Gastroesophageal sphincter (tissue), 4 donors: Measurements from ENCODE around the gene PDK3. TPM values are rescaled to one million over a fixed set of nuclear protein-coding genes. Genes with fewer than 3 reads are reported as not detected.
A peak's percentile ranks its signal among the peaks of the same experiment; 100 is the strongest.

Experiments
- ATAC-seq: fragments of 150-250 bp; one replicate; pipeline ENCODE4 v1.9.1; 2016; ENCODE audit warnings: mild to moderate bottlenecking, moderate library complexity
- H3K27ac ChIP-seq, 4 donors: fragments of 200-600 bp; sonication (generic) in 3 of 4; 1 replicate in 3 of 4; 2 replicates in 1 of 4; pipeline ENCODE4 v1.5.1; 2016 to 2019
- H3K27me3 ChIP-seq: fragments of 200-600 bp; sonication (generic); one replicate; pipeline ENCODE4 v1.5.1; 2019
- H3K36me3 ChIP-seq, 2 donors: fragments of 200-600 bp; sonication (generic); one replicate each; pipeline ENCODE4 v1.5.1; 2019; ENCODE audit warnings: control low read depth in 1 of 2
- H3K4me1 ChIP-seq, 3 donors: fragments of 200-600 bp; sonication (generic); 1 replicate in 2 of 3; 2 replicates in 1 of 3; pipeline ENCODE4 v1.5.1; 2016 to 2019; ENCODE audit warnings: control low read depth in 2 of 3
- H3K4me3 ChIP-seq, 2 donors: fragments of 200-600 bp; sonication (generic); one replicate each; pipeline ENCODE4 v1.5.1; 2019; ENCODE audit warnings: mild to moderate bottlenecking in 1 of 2, moderate library complexity in 1 of 2
- H3K9me3 ChIP-seq, 3 donors: fragments of 200-600 bp; sonication (generic); one replicate each; pipeline ENCODE4 v1.5.1; 2017 to 2019; ENCODE audit warnings: control low read depth in 2 of 3
- EP300 ChIP-seq: sonication (generic); formaldehyde crosslinking; IDR thresholded peaks from one replicate; pipeline ENCODE4 v1.6.1; 2017; ENCODE audit warnings: antibody characterized with exemption, mild to moderate bottlenecking
- POLR2A ChIP-seq, 2 donors: fragments of 450-650 bp; IDR thresholded peaks; one replicate each; pipeline ENCODE4 v1.6.1; 2017; ENCODE audit warnings: antibody characterized with exemption in 2 of 2, mild to moderate bottlenecking in 2 of 2, moderate library complexity in 1 of 2
- POLR2AphosphoS5 ChIP-seq: sonication (generic); formaldehyde crosslinking; IDR thresholded peaks from one replicate; pipeline ENCODE4 v1.6.1; 2017; ENCODE audit warnings: antibody characterized with exemption
- WGBS, 2 donors: methylation state at CpG; one replicate each; pipeline ENCODE4 v1.1.5; 2018; ENCODE audit warnings: low coverage in 1 of 2; 5-methylcytosine and 5-hydroxymethylcytosine counted together
- total RNA-seq, 4 donors: library from RNA; depleted of rRNA; stranded (reverse); fragments of >200 nt; gene quantifications; one replicate each; pipeline ENCODE4 v1.1.0, GENCODE V29; 2016
- TF ChIP-seq, protein P1 (sequence below), 4 experiments: fragments of 200-600 bp in 2 of 4; fragments of 450-650 bp in 2 of 4; sonication (generic) in 1 of 4; IDR thresholded peaks; one replicate each; pipeline ENCODE4 v1.5.1; 2017 to 2019; ENCODE audit warnings: antibody characterized with exemption in 4 of 4, mild to moderate bottlenecking in 2 of 4, moderate library complexity in 2 of 4

The PDK3 gene
- total RNA-seq, 4 donors from 2014 or later, result 51.8 to 77.0 (median 68.4) TPM

DNA sequence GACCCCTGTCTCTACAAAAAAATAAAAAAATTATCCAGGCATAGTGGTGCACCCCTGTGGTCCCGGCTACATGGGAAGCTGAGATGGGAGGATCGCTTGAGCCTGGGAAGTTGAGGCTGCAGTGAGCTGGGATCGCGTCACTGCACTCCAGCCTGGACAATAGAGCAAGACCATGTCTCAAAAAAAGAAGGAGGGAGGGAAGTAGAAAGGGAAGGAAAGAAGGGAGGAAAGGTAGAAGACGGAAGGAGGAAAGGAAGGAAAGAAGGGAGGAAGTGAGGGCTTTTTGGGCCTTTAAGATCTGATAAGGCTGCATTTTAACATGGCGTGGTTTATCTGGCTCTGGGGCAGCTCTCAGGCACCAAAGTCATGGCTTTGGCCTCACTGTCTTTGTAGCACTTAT is 10.4 kb downstream of the PDK3 start:
- Histone ChIP-seq H3K27me3 (no peaks in the 10 kb centered on the region), H3K4me3 (no peak overlapping the region), H3K9me3 (no peaks in the 10 kb centered on the region), H3K4me1 (peaks cover 0 to 30% (median 0%) of the 10 kb centered on the region in 3 donors), H3K27ac (no peak overlapping the region), H3K36me3 (no peaks in the 10 kb centered on the region)
- no peak for ATAC-seq
- TF ChIP-seq EP300 (no peak), POLR2A (IDR thresholded peaks at IDR 0.05) (no peak), POLR2AphosphoS5 (no peak)
- TF ChIP-seq, protein P1, sequence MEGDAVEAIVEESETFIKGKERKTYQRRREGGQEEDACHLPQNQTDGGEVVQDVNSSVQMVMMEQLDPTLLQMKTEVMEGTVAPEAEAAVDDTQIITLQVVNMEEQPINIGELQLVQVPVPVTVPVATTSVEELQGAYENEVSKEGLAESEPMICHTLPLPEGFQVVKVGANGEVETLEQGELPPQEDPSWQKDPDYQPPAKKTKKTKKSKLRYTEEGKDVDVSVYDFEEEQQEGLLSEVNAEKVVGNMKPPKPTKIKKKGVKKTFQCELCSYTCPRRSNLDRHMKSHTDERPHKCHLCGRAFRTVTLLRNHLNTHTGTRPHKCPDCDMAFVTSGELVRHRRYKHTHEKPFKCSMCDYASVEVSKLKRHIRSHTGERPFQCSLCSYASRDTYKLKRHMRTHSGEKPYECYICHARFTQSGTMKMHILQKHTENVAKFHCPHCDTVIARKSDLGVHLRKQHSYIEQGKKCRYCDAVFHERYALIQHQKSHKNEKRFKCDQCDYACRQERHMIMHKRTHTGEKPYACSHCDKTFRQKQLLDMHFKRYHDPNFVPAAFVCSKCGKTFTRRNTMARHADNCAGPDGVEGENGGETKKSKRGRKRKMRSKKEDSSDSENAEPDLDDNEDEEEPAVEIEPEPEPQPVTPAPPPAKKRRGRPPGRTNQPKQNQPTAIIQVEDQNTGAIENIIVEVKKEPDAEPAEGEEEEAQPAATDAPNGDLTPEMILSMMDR (IDR thresholded peaks at IDR 0.05), result no peak
- WGBS, 2 donors, result 83 to 100% methylated on average over 2 to 5 of the region's 6 CpGs

DNA sequence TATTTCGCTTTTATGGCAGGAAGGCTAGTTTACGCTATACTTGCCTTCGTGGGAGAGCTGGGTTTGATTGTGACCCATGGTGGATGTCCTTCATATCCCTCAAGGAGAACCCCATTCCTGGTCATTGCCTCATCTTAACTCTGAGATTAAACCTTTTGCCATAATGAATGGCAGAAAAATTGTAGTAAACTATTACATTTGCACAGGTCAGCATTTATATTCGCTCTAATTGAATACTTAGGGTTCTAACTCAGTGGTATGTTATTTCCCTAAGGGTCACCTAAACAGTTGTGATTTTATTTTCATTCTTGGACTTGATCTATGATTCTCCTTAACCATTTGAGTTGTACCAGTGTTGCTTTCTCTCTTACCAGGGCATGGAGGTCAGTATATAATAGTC is 13.4 kb downstream of the PDK3 start:
- Histone ChIP-seq H3K4me1 (peaks cover 0 to 21% (median 0%) of the 10 kb centered on the region in 3 donors), H3K27me3 (no peaks in the 10 kb centered on the region), H3K36me3 (no peaks in the 10 kb centered on the region), H3K4me3 (no peak overlapping the region), H3K9me3 (no peaks in the 10 kb centered on the region), H3K27ac (no peak overlapping the region)
- WGBS, 2 donors, result 88 to 95% methylated on average over 4 of the region's 4 CpGs
- ATAC-seq, result no peak
- TF ChIP-seq, protein P1 (IDR thresholded peaks at IDR 0.05), result no peak
- no peak for TF ChIP-seq POLR2A (IDR thresholded peaks at IDR 0.05)
- no peak for TF ChIP-seq EP300
- no peak for TF ChIP-seq POLR2AphosphoS5

DNA sequence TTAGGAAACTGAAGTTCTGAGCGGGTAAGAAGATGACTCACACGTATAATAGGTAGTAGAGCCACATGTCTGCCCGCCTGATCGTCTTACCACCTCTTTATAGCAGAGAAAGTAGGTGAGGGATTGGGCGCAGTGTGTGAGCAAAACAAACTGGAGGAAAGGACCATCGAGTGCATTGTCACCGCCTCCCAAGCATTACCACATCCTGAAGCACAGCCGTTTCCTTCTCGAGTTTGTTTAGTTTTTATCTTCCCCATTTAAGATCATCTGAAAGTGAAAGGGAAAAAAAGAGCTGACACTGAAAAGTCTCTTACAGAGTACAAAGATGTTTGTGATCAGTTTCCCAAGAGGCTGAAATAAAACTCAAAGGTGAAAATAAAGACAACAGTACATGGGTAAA is 14.8 kb downstream of the PDK3 start:
- ATAC-seq, result no peak
- H3K4me3 ChIP-seq, result no peak overlapping the region
- WGBS, 2 donors, result 51 to 56% methylated on average over 4 to 7 of the region's 9 CpGs
- H3K9me3 ChIP-seq, result no peaks in the 10 kb centered on the region
- no peaks in the 10 kb centered on the region for H3K27me3 ChIP-seq
- H3K4me1 ChIP-seq, result peaks cover 0 to 13% (median 0%) of the 10 kb centered on the region in 3 donors
- no peaks in the 10 kb centered on the region for H3K36me3 ChIP-seq
- no peak for TF ChIP-seq EP300
- TF ChIP-seq, protein P1 (IDR thresholded peaks at IDR 0.05), result no peak
- no peak for TF ChIP-seq POLR2A (IDR thresholded peaks at IDR 0.05)
- no peak for TF ChIP-seq POLR2AphosphoS5
- H3K27ac ChIP-seq, result peak overlapping the region in 1 of 4 donors; percentile 24

DNA sequence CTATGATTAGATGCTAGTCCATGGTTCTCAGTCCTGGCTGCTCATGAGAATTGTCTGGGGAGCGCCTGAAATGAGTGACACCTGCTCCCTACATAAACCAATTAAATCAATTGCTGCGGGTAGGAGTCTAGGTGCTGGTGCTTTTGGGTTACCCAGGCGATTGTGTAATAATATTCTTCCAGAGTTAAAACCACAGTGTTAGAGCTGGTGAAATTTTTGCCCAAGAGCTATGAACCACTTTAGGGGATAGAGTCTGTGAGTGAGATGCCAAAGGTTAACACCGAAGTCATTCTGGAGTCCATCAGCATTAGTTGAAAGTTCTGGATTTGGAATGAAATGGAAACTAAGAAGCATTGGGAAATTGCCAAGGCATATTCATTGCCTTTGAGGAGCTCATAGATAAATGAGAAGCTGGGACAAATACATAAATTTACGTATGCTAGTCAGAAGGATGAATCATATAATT is 15.3 kb downstream of the PDK3 start:
- no peak for TF ChIP-seq EP300
- TF ChIP-seq POLR2A (IDR thresholded peaks at IDR 0.05), result no peak
- no peak for TF ChIP-seq POLR2AphosphoS5
- no peak overlapping the region for H3K4me3 ChIP-seq
- no peaks in the 10 kb centered on the region for H3K36me3 ChIP-seq
- H3K27ac ChIP-seq, result no peak overlapping the region
- no peaks in the 10 kb centered on the region for H3K9me3 ChIP-seq
- no peak for ATAC-seq
- 60 to 74% methylated on average over 1 to 4 of the region's 5 CpGs for WGBS, 2 donors
- peaks cover 0 to 13% (median 0%) of the 10 kb centered on the region in 3 donors for H3K4me1 ChIP-seq
- H3K27me3 ChIP-seq, result no peaks in the 10 kb centered on the region

DNA sequence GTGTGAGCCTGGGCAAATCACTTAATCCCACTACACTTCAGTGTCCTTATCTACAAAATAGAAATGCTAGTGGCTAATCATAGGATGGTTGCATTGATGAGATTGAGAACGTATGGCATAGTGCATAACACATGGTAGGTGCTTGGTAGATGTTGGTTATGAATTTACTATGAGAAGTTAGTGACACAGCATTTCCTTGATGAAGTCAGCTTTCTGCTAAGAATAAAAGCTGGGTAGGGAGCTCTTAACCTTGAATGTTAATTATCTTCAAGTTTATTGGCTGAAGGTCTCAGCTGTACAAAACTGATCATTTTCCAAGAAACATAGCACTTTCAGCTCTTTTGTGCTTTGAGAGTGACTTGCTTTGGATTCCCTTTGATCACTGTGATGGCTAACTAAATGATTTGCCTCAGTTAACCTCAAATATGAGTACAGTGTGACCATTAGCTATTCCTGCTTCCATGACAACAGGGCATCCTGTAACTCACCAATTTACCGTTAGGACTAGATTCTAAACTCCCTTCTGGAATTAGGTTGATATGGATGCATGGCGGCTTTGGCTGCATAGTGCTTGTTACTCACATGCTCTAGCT is 17.8 kb downstream of the PDK3 start:
- H3K9me3 ChIP-seq, result no peaks in the 10 kb centered on the region
- no peak overlapping the region for H3K27ac ChIP-seq
- ATAC-seq, result no peak
- TF ChIP-seq, protein P1 (IDR thresholded peaks at IDR 0.05), result no peak
- TF ChIP-seq POLR2A (IDR thresholded peaks at IDR 0.05) (no peak), POLR2AphosphoS5 (no peak), EP300 (no peak)
- no peak overlapping the region for H3K4me3 ChIP-seq
- H3K36me3 ChIP-seq, result no peaks in the 10 kb centered on the region
- no peaks in the 10 kb centered on the region for H3K27me3 ChIP-seq
- 86 to 88% methylated on average over 1 to 2 of the region's 3 CpGs for WGBS, 2 donors
- H3K4me1 ChIP-seq, result peaks cover 0 to 13% (median 0%) of the 10 kb centered on the region in 3 donors
